Activated naive CD4-positive, alpha-beta T cell (primary cell): ENCODE results near the gene SGCB.
"Not testable (repeated sequence)": the region's sequence is repeated elsewhere in the genome, so short reads cannot be mapped to it uniquely, and the experiment has no call there.

Experiments
- DNase-seq, 4 experiments: peaks; one replicate each; lab custom pipeline; 2025; lab: John Stamatoyannopoulos, UW

Gene SGCB

GRCh38 chr4:52038103-52038912 lies at the start of gene SGCB:
SGCB (minus strand) TSS chr4:52038299; CDS start chr4:52038259, 40 bp downstream.
- DNase-seq: peak in 3 of 4 experiments; percentile 26 to 66 (median 39)

GRCh38 chr4:52086425-52086824 lies 48.3 kb upstream of the SGCB start:
- not testable (repeated sequence) for DNase-seq

- no peak for DNase-seq
These were observed 43.1 kb upstream of the SGCB start for GRCh38 chr4:52081216-52081615.

- DNase-seq: no peak
These were observed 41.6 kb upstream of the SGCB start for GRCh38 chr4:52079659-52080058.

- no peak for DNase-seq
These were observed 38.6 kb upstream of the SGCB start for GRCh38 chr4:52076731-52077130.

- DNase-seq: no peak
These were observed 33.9 kb upstream of the SGCB start for GRCh38 chr4:52071791-52072546.

- no peak for DNase-seq
These were observed 31.5 kb upstream of the SGCB start for GRCh38 chr4:52069571-52069970.

- no peak for DNase-seq
These were observed 21.3 kb upstream of the SGCB start for GRCh38 chr4:52059372-52059771.

GRCh38 chr4:52058275-52058674 lies 20.2 kb upstream of the SGCB start:
- no peak for DNase-seq

- DNase-seq: no peak
These were observed 19.1 kb upstream of the SGCB start for GRCh38 chr4:52057196-52057595.

- no peak for DNase-seq
These were observed 16.2 kb upstream of the SGCB start for GRCh38 chr4:52054254-52054653.

GRCh38 chr4:52052475-52052780 lies 14.3 kb upstream of the SGCB start:
- no peak for DNase-seq

- DNase-seq: no peak
These were observed 13.7 kb upstream of the SGCB start for GRCh38 chr4:52051615-52052474.

GRCh38 chr4:52051213-52051614 lies 13.1 kb upstream of the SGCB start, which contains the start of gene SPATA18:
SPATA18 (plus strand) TSS chr4:52051304; CDS start chr4:52051705, 401 bp downstream.
- DNase-seq: no peak

GRCh38 chr4:52049266-52049665 lies 11.2 kb upstream of the SGCB start:
- DNase-seq: no peak

GRCh38 chr4:52045028-52045427 lies 6.9 kb upstream of the SGCB start:
- DNase-seq: no peak

- peak in 1 of 4 experiments; percentile 15 for DNase-seq
These were observed 403 bp downstream of the SGCB start for GRCh38 chr4:52037689-52038102.

GRCh38 chr4:52036886-52037530 lies 1.1 kb downstream of the SGCB start:
- DNase-seq: no peak

GRCh38 chr4:52035190-52035589 lies 2.9 kb downstream of the SGCB start:
- DNase-seq: no peak

- no peak for DNase-seq
These were observed 6.1 kb downstream of the SGCB start for GRCh38 chr4:52032005-52032404.

GRCh38 chr4:52028970-52029369 lies 9.1 kb downstream of the SGCB start:
- DNase-seq: no peak
